Glutamatergic neuron (in vitro differentiated cells): ENCODE results near the gene DNAH7. TPM values are rescaled to one million over a fixed set of nuclear protein-coding genes. Genes with fewer than 3 reads are reported as not detected.

Experiments
- DNase-seq: peaks from one replicate; pipeline ENCODE4 v3.0.0; 2022
- H3K27ac Mint-ChIP-seq: one replicate; pipeline ENCODE4 v1.8.0; 2020; ENCODE audit warnings: mild to moderate bottlenecking, mixed read lengths, inconsistent platforms; ENCODE audit not compliant: unreplicated experiment
- H3K27me3 Mint-ChIP-seq: one replicate; pipeline ENCODE4 v1.8.0; 2020; ENCODE audit warnings: mild to moderate bottlenecking, moderate library complexity, mixed read lengths, inconsistent platforms; ENCODE audit not compliant: unreplicated experiment
- H3K36me3 Mint-ChIP-seq: one replicate; pipeline ENCODE4 v1.8.0; 2020; ENCODE audit warnings: mild to moderate bottlenecking, mixed read lengths, inconsistent platforms; ENCODE audit not compliant: unreplicated experiment
- H3K4me1 Mint-ChIP-seq: one replicate; pipeline ENCODE4 v1.8.0; 2020; ENCODE audit warnings: mild to moderate bottlenecking, low read depth, mixed read lengths, inconsistent platforms; ENCODE audit not compliant: unreplicated experiment
- H3K4me3 Mint-ChIP-seq: one replicate; pipeline ENCODE4 v1.8.0; 2020; ENCODE audit warnings: mild to moderate bottlenecking, mixed read lengths, inconsistent platforms; ENCODE audit not compliant: unreplicated experiment
- H3K9me3 Mint-ChIP-seq: one replicate; pipeline ENCODE4 v1.8.0; 2020; ENCODE audit warnings: mild to moderate bottlenecking, moderate library complexity, mixed read lengths, inconsistent platforms; ENCODE audit not compliant: unreplicated experiment
- CTCF ChIP-seq: fragments of 200-600 bp; sonication (generic); IDR thresholded peaks from one replicate; pipeline ENCODE4 v1.5.0; 2021; ENCODE audit not compliant: partially characterized antibody, unreplicated experiment
- total RNA-seq: library from RNA; stranded (reverse); fragmentation: NEBNext Ultra II Directional; extraction: Animal tissue kit (Norgen Biotek cat#: 25700); gene quantifications from one replicate; pipeline ENCODE4 v1.2.1, GENCODE V29; 2021; ENCODE audit not compliant: unreplicated experiment

The DNAH7 gene
- total RNA-seq, 1 donor from 2014 or later, result 0.56 TPM

- no peaks in the 10 kb centered on the region for H3K27me3 Mint-ChIP-seq
These were observed 19.6 kb upstream of the DNAH7 start for GRCh38 chr2:196088203-196088602.

GRCh38 chr2:196086517-196087368, 18.1 kb upstream of the DNAH7 start:
- no peak overlapping the region for H3K4me3 Mint-ChIP-seq
- H3K4me1 Mint-ChIP-seq, result no peaks in the 10 kb centered on the region
- H3K27ac Mint-ChIP-seq, result no peak overlapping the region
- no peak for DNase-seq
- H3K9me3 Mint-ChIP-seq, result peaks cover 3% of the 10 kb centered on the region
- H3K36me3 Mint-ChIP-seq, result peaks cover 9% of the 10 kb centered on the region
- TF ChIP-seq CTCF, result no peak
- H3K27me3 Mint-ChIP-seq, result no peaks in the 10 kb centered on the region

More at GRCh38 chr2:196088203-196088602, 19.6 kb upstream of the DNAH7 start:
- no peak overlapping the region for H3K27ac Mint-ChIP-seq
- no peak for DNase-seq
- no peaks in the 10 kb centered on the region for H3K4me1 Mint-ChIP-seq
- H3K36me3 Mint-ChIP-seq, result peaks cover 5% of the 10 kb centered on the region
- peaks cover 3% of the 10 kb centered on the region for H3K9me3 Mint-ChIP-seq
- H3K4me3 Mint-ChIP-seq, result no peak overlapping the region
- no peak for TF ChIP-seq CTCF

- no peaks in the 10 kb centered on the region for H3K27me3 Mint-ChIP-seq
- no peak for DNase-seq
- H3K9me3 Mint-ChIP-seq, result peaks cover 3% of the 10 kb centered on the region
- H3K4me3 Mint-ChIP-seq, result no peak overlapping the region
- H3K27ac Mint-ChIP-seq, result no peak overlapping the region
- H3K36me3 Mint-ChIP-seq, result peaks cover 9% of the 10 kb centered on the region
- TF ChIP-seq CTCF, result no peak
- H3K4me1 Mint-ChIP-seq, result no peaks in the 10 kb centered on the region
These were observed 15.0 kb upstream of the DNAH7 start for GRCh38 chr2:196083601-196084000.

GRCh38 chr2:196080526-196080925, 11.9 kb upstream of the DNAH7 start:
- no peaks in the 10 kb centered on the region for H3K4me1 Mint-ChIP-seq

More at GRCh38 chr2:196080526-196080925, 11.9 kb upstream of the DNAH7 start:
- DNase-seq, result no peak
- Mint-ChIP-seq H3K27ac (no peak overlapping the region), H3K9me3 (peaks cover 3% of the 10 kb centered on the region), H3K27me3 (no peaks in the 10 kb centered on the region), H3K36me3 (peaks cover 9% of the 10 kb centered on the region), H3K4me3 (no peak overlapping the region)
- TF ChIP-seq CTCF, result no peak
